Natural killer cell (primary cell): ENCODE measurements around the gene MDM4. TPM values are rescaled to one million over a fixed set of nuclear protein-coding genes. Genes with fewer than 3 reads are reported as not detected.

Experiments
- ATAC-seq, 3 donors: fragments of 150-1000 bp in 2 of 3; fragments of 200-7000 bp in 1 of 3; cut with Tn5 transposase; 1 replicate in 1 of 3; 2 replicates in 2 of 3; pipeline ENCODE4 v1.10.0; 2021; ENCODE audit warnings: mild to moderate bottlenecking in 2 of 3, moderate library complexity in 2 of 3
- DNase-seq, 2 donors: peaks; one replicate each; pipeline versions ENCODE4 v3.0.0 to v3.0.0-alpha.2; 2013 to 2021; ENCODE audit warnings: mixed read lengths in 1 of 2
- H3K27ac ChIP-seq: one replicate; pipeline ENCODE4 v1.5.1; 2013; ENCODE audit warnings: mild to moderate bottlenecking, low read length
- H3K27me3 ChIP-seq: one replicate; pipeline ENCODE4 v1.6.1; 2013; ENCODE audit warnings: low read length; ENCODE audit not compliant: control insufficient read depth, insufficient read depth
- H3K36me3 ChIP-seq: one replicate; pipeline ENCODE4 v1.6.1; 2013; ENCODE audit warnings: low read length; ENCODE audit not compliant: control insufficient read depth, insufficient read depth
- H3K4me1 ChIP-seq: one replicate; pipeline ENCODE4 v1.6.1; 2013; ENCODE audit warnings: low read length; ENCODE audit not compliant: control insufficient read depth, insufficient read depth
- H3K4me3 ChIP-seq: one replicate; pipeline ENCODE4 v1.5.1; 2013; ENCODE audit warnings: low read length
- H3K9me3 ChIP-seq: one replicate; pipeline ENCODE4 v1.6.1; 2013; ENCODE audit warnings: low read length; ENCODE audit not compliant: control insufficient read depth, insufficient read depth
- H3K27ac Mint-ChIP-seq, 2 donors: one replicate each; pipeline ENCODE4 v1.8.0; 2022; ENCODE audit warnings: mild to moderate bottlenecking in 2 of 2, mixed read lengths in 2 of 2, moderate library complexity in 1 of 2
- H3K27me3 Mint-ChIP-seq, 2 donors: one replicate each; pipeline ENCODE4 v1.8.0; 2022; ENCODE audit warnings: low read depth in 2 of 2, mixed read lengths in 2 of 2
- H3K36me3 Mint-ChIP-seq: one replicate; pipeline ENCODE4 v1.8.0; 2022; ENCODE audit warnings: mixed read lengths
- H3K4me1 Mint-ChIP-seq, 2 donors: one replicate each; pipeline ENCODE4 v1.8.0; 2022; ENCODE audit warnings: mixed read lengths in 2 of 2
- H3K4me3 Mint-ChIP-seq: one replicate; pipeline ENCODE4 v1.8.0; 2022; ENCODE audit warnings: mild to moderate bottlenecking, moderate library complexity, mixed read lengths
- H3K9me3 Mint-ChIP-seq, 2 donors: one replicate each; pipeline ENCODE4 v1.8.0; 2022; ENCODE audit warnings: mixed read lengths in 2 of 2
- WGBS: methylation state at CpG from one replicate; pipeline ENCODE4 v1.1.7; 2013; ENCODE audit warnings: missing lambda C conversion rate; ENCODE audit not compliant: insufficient coverage; 5-methylcytosine and 5-hydroxymethylcytosine counted together
- intact Hi-C: fragments of 100-400 bp; cut with micrococcal nuclease; formaldehyde crosslinking; loops from one replicate; pipeline ENCODE4 v1.14.2; 2022
- total RNA-seq, 4 donors: library from RNA; stranded (reverse); fragments of 120-200 nt in 1 of 4; gene quantifications; one replicate each; pipeline versions ENCODE4 v1.2.3 to v1.2.4, GENCODE V29; 2013 to 2022
- TF ChIP-seq, protein P1 (sequence below): fragments of 200-600 bp; IDR thresholded peaks from one replicate; pipeline ENCODE4 v1.8.0; 2022; ENCODE audit warnings: antibody characterized with exemption

MDM4 gene
- total RNA-seq, 3 donors from 2014 or later (not counting 1 experiment from before 2014, with no cell fraction given): 295 to 324 (median 296) TPM

DNA sequence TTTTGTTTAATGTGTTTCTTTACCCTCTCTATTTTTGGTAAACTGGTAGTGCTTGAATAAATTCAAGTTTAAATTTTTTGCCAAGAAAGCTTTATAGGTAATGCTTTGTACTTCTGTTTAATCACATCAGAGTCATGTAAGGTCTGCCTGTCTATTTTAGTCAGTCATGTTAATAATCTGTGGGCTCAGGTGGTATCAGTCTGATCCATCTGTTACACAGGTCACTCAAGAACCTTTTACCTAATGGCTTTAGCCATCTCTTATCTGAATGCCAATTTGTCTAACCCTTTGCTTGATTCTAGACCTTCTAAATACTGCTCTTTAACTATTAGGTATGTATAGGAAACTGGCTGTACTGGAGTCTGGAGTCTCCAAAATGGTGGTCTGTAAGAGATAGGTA, 16.6 kb downstream of the MDM4 start:
- intact Hi-C loops: no loop called here
- no peaks in the 10 kb centered on the region for H3K27me3 Mint-ChIP-seq
- Histone ChIP-seq H3K9me3 (no peaks in the 10 kb centered on the region), H3K27me3 (no peaks in the 10 kb centered on the region), H3K36me3 (peaks cover 82% of the 10 kb centered on the region), H3K4me1 (no peaks in the 10 kb centered on the region), H3K4me3 (no peak overlapping the region), H3K27ac (no peak overlapping the region)
- no peak for ATAC-seq
- DNase-seq: no peak
- H3K4me3 Mint-ChIP-seq: no peak overlapping the region
- peaks cover 16 to 17% of the 10 kb centered on the region in 2 donors for H3K4me1 Mint-ChIP-seq
- peaks cover 18% of the 10 kb centered on the region for H3K36me3 Mint-ChIP-seq
- no peaks in the 10 kb centered on the region for H3K9me3 Mint-ChIP-seq
- TF ChIP-seq, protein P1, sequence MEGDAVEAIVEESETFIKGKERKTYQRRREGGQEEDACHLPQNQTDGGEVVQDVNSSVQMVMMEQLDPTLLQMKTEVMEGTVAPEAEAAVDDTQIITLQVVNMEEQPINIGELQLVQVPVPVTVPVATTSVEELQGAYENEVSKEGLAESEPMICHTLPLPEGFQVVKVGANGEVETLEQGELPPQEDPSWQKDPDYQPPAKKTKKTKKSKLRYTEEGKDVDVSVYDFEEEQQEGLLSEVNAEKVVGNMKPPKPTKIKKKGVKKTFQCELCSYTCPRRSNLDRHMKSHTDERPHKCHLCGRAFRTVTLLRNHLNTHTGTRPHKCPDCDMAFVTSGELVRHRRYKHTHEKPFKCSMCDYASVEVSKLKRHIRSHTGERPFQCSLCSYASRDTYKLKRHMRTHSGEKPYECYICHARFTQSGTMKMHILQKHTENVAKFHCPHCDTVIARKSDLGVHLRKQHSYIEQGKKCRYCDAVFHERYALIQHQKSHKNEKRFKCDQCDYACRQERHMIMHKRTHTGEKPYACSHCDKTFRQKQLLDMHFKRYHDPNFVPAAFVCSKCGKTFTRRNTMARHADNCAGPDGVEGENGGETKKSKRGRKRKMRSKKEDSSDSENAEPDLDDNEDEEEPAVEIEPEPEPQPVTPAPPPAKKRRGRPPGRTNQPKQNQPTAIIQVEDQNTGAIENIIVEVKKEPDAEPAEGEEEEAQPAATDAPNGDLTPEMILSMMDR: no peak
- peak overlapping the region; percentile 52 to 55 for H3K27ac Mint-ChIP-seq

DNA sequence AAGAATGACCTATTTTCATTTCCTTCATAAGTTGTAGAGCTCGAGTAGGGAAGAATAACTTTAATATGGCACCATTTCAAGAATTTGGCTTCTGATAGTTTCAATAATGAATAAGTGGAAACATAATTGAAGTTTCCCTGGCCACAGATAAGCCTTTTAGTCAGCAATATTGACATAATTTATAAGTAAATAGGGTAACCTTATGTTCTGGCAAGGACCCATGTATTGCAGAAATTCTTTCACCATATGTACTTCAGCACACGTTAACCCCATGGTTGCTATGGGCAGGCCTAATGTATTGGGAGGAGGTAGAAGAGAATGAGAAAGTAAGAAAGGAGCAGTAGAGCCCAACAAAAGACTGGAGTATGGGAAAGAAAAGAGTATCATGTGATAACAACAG, 25.4 kb downstream of the MDM4 start:
- H3K4me1 Mint-ChIP-seq: peaks cover 41 to 50% of the 10 kb centered on the region in 2 donors
- H3K4me3 ChIP-seq: no peak overlapping the region
- 50% methylated on average over 1 of the region's 2 CpGs for WGBS
- no peaks in the 10 kb centered on the region for H3K9me3 Mint-ChIP-seq
- TF ChIP-seq, protein P1: no peak
- ATAC-seq (no peak), DNase-seq (no peak)
- H3K36me3 Mint-ChIP-seq: peaks cover 36% of the 10 kb centered on the region
- H3K4me1 ChIP-seq: peaks cover 16% of the 10 kb centered on the region
- H3K36me3 ChIP-seq: peaks cover 81% of the 10 kb centered on the region
- H3K4me3 Mint-ChIP-seq: no peak overlapping the region
- peak overlapping the region; percentile 91 for H3K27ac Mint-ChIP-seq
- H3K27ac ChIP-seq: no peak overlapping the region
- intact Hi-C loops: loop anchor here (5.0 kb wide), 1 partner anchor 34 kb away; no protein-coding TSS in a partner anchor
- no peaks in the 10 kb centered on the region for H3K27me3 ChIP-seq
- no peaks in the 10 kb centered on the region for H3K9me3 ChIP-seq
- H3K27me3 Mint-ChIP-seq: no peaks in the 10 kb centered on the region

DNA sequence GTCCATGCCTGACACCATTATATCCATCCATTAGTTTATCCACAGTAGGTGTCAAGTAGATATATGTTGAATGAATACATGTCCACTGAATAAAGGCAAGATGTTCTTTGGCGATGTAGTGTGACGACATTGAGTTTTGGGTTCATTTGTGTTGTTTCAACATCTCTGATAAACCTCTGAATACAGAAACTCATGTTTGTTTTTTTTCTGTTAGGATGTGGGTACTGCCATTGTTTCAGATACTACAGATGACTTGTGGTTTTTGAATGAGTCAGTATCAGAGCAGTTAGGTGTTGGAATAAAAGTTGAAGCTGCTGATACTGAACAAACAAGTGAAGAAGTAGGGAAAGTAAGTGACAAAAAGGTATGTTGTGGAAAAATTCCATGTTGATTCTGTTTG, 28.1 kb downstream of the MDM4 start:
- peaks cover 37 to 58% of the 10 kb centered on the region in 2 donors for H3K4me1 Mint-ChIP-seq
- Histone ChIP-seq H3K27me3 (no peaks in the 10 kb centered on the region), H3K36me3 (peaks cover 82% of the 10 kb centered on the region), H3K27ac (peak overlapping the region; percentile 84), H3K4me1 (peaks cover 16% of the 10 kb centered on the region), H3K9me3 (no peaks in the 10 kb centered on the region), H3K4me3 (no peak overlapping the region)
- intact Hi-C loops: loop anchor here (1.0 to 5.0 kb wide), 3 partner anchors 23 to 37 kb away; partner anchors contain the start of gene MDM4
- H3K36me3 Mint-ChIP-seq: peaks cover 30% of the 10 kb centered on the region
- peak overlapping the region; percentile 91 for H3K27ac Mint-ChIP-seq
- H3K4me3 Mint-ChIP-seq: peak overlapping the region; percentile 45
- TF ChIP-seq, protein P1: no peak
- DNase-seq (peak in 1 of 2 donors; percentile 69), ATAC-seq (peak; percentile 85 to 95 (median 92))
- H3K27me3 Mint-ChIP-seq: no peaks in the 10 kb centered on the region
- H3K9me3 Mint-ChIP-seq: no peaks in the 10 kb centered on the region
- WGBS: 24% methylated on average over 2 of the region's 2 CpGs

DNA sequence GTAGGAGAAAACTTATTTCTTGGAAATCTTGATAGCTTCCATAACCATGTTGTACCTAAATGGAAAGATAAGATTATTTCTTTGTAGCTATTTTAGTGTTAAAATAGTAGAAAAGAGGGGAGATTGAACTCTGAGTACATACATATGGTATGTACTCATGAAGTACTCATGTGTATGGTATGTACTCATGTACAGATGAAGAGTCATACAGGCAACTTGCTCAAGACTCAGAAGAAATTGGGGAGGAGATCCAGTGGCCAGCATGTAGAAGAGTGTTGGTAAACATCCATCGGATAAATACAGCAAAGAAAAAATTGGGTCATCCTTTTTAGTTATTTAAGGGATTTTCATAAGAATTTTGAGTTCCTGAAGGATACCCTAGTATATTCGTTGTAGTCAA, 29.0 kb downstream of the MDM4 start:
- DNase-seq (no peak), ATAC-seq (no peak)
- Mint-ChIP-seq H3K27me3 (no peaks in the 10 kb centered on the region), H3K36me3 (peaks cover 30% of the 10 kb centered on the region), H3K9me3 (no peaks in the 10 kb centered on the region), H3K4me3 (peak overlapping the region; percentile 45), H3K27ac (peak overlapping the region; percentile 91), H3K4me1 (peaks cover 37 to 58% of the 10 kb centered on the region in 2 donors)
- Histone ChIP-seq H3K36me3 (peaks cover 82% of the 10 kb centered on the region), H3K27me3 (no peaks in the 10 kb centered on the region), H3K9me3 (no peaks in the 10 kb centered on the region), H3K4me1 (peaks cover 16% of the 10 kb centered on the region), H3K4me3 (no peak overlapping the region), H3K27ac (peak overlapping the region; percentile 84)
- TF ChIP-seq, protein P1: no peak
- WGBS: 100% methylated on average over 2 of the region's 2 CpGs
- intact Hi-C loops: no loop called here
